DOHH2 (cell line): ENCODE results near the gene MT2A.
A peak's percentile ranks its signal among the peaks of the same experiment; 100 is the strongest.

Experiments used
- EZH2phosphoT487 ChIP-seq: fragments of 200-600 bp; sonication (generic); IDR thresholded peaks from 2 replicates; pipeline ENCODE4 v1.6.1; 2017; ENCODE audit warnings: borderline replicate concordance, mild to moderate bottlenecking, antibody characterized with exemption, low read length, moderate library complexity, mixed read lengths
- TF ChIP-seq, protein P1 (sequence below): fragments of 200-600 bp; sonication (generic); IDR thresholded peaks from one replicate; pipeline ENCODE4 v1.5.1; 2014; ENCODE audit warnings: antibody characterized with exemption, mild to moderate bottlenecking, low read depth, low read length; ENCODE audit not compliant: poor library complexity, severe bottlenecking

DNA sequence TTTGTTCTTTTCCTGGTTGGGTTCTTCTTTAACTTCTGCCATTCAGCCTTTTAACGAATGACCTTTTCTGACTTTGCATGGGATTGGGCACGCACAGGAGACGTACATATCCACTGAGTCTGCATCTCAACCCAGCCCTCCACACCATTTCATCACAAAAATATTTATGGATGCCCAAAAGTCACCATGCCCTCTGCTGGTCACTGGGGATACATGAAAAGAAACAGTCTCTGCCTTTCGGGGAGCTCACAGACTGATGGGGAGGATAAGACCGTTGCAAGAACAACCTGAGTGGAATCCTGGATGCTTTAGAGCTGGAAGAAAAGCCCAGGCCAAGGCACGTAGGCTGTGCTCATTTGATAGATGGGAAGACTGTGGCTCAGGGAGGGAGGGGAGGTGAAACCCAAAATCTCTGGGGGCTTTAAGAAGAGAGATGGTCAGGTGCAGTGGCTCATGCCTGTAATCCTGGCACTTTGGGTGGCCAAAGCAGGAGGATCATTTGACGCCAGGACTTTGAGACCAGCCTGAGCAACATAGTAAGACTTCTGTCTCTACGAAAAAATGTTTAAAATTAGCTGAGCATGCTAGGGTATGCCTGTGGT, 7.9 kb upstream of the MT2A start:
- TF ChIP-seq, protein P1, sequence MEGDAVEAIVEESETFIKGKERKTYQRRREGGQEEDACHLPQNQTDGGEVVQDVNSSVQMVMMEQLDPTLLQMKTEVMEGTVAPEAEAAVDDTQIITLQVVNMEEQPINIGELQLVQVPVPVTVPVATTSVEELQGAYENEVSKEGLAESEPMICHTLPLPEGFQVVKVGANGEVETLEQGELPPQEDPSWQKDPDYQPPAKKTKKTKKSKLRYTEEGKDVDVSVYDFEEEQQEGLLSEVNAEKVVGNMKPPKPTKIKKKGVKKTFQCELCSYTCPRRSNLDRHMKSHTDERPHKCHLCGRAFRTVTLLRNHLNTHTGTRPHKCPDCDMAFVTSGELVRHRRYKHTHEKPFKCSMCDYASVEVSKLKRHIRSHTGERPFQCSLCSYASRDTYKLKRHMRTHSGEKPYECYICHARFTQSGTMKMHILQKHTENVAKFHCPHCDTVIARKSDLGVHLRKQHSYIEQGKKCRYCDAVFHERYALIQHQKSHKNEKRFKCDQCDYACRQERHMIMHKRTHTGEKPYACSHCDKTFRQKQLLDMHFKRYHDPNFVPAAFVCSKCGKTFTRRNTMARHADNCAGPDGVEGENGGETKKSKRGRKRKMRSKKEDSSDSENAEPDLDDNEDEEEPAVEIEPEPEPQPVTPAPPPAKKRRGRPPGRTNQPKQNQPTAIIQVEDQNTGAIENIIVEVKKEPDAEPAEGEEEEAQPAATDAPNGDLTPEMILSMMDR: peak; percentile 71
- no peak for TF ChIP-seq EZH2phosphoT487
